Thoracic aorta (tissue), 2 donors: ENCODE measurements around the gene KLHL15. TPM values are rescaled to one million over a fixed set of nuclear protein-coding genes. Genes with fewer than 3 reads are reported as not detected.
"Not testable (repeated sequence)": the region's sequence is repeated elsewhere in the genome, so short reads cannot be mapped to it uniquely, and the experiment has no call there.

Source experiments
- ATAC-seq: fragments of 150-250 bp; one replicate; pipeline ENCODE4 v1.8.0; 2017; ENCODE audit warnings: low read depth; ENCODE audit not compliant: insufficient number of reproducible peaks, low FRiP score
- DNase-seq: peaks from one replicate; pipeline ENCODE4 v3.0.0-alpha.2; 2020; ENCODE audit warnings: low spot score
- H3K27ac ChIP-seq, 2 donors: fragments of 200-600 bp; sonication (generic); 1 replicate in 1 of 2; 2 replicates in 1 of 2; pipeline ENCODE4 v1.5.1; 2016; ENCODE audit warnings: mild to moderate bottlenecking in 2 of 2, moderate library complexity in 2 of 2
- H3K27me3 ChIP-seq: fragments of 200-600 bp; sonication (generic); replicated peaks from 2 replicates; pipeline ENCODE4 v1.6.0; 2016; ENCODE audit warnings: mild to moderate bottlenecking; ENCODE audit not compliant: insufficient read depth
- H3K36me3 ChIP-seq: fragments of 200-600 bp; sonication (generic); one replicate; pipeline ENCODE4 v1.5.1; 2016
- H3K4me1 ChIP-seq, 2 donors: fragments of 200-600 bp; sonication (generic); 1 replicate in 1 of 2; 2 replicates in 1 of 2; pipeline versions ENCODE4 v1.5.1 to v1.6.0; 2016; ENCODE audit warnings: low read depth in 2 of 2, mild to moderate bottlenecking in 1 of 2; ENCODE audit not compliant: control insufficient read depth in 1 of 2
- H3K4me3 ChIP-seq: fragments of 200-600 bp; sonication (generic); 2 replicates; pipeline ENCODE4 v1.5.1; 2016; ENCODE audit warnings: mild to moderate bottlenecking
- H3K9me3 ChIP-seq: fragments of 200-600 bp; sonication (generic); 2 replicates; pipeline ENCODE4 v1.5.1; 2016
- total RNA-seq, 2 donors: library from RNA; depleted of rRNA; stranded (reverse); fragments of >200 nt; gene quantifications; one replicate each; pipeline versions ENCODE4 v1.1.0 to v1.2.3, GENCODE V29; 2016
- TF ChIP-seq, protein P1 (sequence below): fragments of 200-600 bp; sonication (generic); IDR thresholded peaks from one replicate; pipeline ENCODE4 v1.5.1; 2019; ENCODE audit warnings: antibody characterized with exemption

KLHL15 gene, protein sequence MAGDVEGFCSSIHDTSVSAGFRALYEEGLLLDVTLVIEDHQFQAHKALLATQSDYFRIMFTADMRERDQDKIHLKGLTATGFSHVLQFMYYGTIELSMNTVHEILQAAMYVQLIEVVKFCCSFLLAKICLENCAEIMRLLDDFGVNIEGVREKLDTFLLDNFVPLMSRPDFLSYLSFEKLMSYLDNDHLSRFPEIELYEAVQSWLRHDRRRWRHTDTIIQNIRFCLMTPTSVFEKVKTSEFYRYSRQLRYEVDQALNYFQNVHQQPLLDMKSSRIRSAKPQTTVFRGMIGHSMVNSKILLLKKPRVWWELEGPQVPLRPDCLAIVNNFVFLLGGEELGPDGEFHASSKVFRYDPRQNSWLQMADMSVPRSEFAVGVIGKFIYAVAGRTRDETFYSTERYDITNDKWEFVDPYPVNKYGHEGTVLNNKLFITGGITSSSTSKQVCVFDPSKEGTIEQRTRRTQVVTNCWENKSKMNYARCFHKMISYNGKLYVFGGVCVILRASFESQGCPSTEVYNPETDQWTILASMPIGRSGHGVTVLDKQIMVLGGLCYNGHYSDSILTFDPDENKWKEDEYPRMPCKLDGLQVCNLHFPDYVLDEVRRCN
- total RNA-seq = 10 to 100 TPM in 1 of 2 donors, 1 to 10 TPM in 1; 4.7 to 13.1 TPM

GRCh38 chrX:24027086-24027485 is at the start of gene KLHL15:
KLHL15 (minus strand) TSS chrX:24027186; CDS start chrX:24006693, 20,493 bp downstream.
- no peak for ATAC-seq
- H3K27ac ChIP-seq = peak within 1 kb of the TSS; percentile 89 to 93

GRCh38 chrX:24069877-24070276 is 42.9 kb upstream of the KLHL15 start:
- ATAC-seq (no peak), DNase-seq (no peak)
- Histone ChIP-seq H3K27me3 (no peaks in the 10 kb centered on the region), H3K4me3 (no peak overlapping the region), H3K4me1 (no peaks in the 10 kb centered on the region), H3K36me3 (peaks cover 8% of the 10 kb centered on the region), H3K27ac (no peak overlapping the region), H3K9me3 (no peaks in the 10 kb centered on the region)
- TF ChIP-seq, protein P1, sequence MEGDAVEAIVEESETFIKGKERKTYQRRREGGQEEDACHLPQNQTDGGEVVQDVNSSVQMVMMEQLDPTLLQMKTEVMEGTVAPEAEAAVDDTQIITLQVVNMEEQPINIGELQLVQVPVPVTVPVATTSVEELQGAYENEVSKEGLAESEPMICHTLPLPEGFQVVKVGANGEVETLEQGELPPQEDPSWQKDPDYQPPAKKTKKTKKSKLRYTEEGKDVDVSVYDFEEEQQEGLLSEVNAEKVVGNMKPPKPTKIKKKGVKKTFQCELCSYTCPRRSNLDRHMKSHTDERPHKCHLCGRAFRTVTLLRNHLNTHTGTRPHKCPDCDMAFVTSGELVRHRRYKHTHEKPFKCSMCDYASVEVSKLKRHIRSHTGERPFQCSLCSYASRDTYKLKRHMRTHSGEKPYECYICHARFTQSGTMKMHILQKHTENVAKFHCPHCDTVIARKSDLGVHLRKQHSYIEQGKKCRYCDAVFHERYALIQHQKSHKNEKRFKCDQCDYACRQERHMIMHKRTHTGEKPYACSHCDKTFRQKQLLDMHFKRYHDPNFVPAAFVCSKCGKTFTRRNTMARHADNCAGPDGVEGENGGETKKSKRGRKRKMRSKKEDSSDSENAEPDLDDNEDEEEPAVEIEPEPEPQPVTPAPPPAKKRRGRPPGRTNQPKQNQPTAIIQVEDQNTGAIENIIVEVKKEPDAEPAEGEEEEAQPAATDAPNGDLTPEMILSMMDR = no peak

More at GRCh38 chrX:24027086-24027485, at the start of gene KLHL15:
- Histone ChIP-seq H3K9me3 (no peaks in the 10 kb centered on the region), H3K27me3 (no peaks in the 10 kb centered on the region), H3K36me3 (no peaks in the 10 kb centered on the region), H3K4me3 (peak within 1 kb of the TSS; percentile 89), H3K4me1 (no peaks in the 10 kb centered on the region)
- TF ChIP-seq, protein P1 = no peak
- no peak for DNase-seq

DNA sequence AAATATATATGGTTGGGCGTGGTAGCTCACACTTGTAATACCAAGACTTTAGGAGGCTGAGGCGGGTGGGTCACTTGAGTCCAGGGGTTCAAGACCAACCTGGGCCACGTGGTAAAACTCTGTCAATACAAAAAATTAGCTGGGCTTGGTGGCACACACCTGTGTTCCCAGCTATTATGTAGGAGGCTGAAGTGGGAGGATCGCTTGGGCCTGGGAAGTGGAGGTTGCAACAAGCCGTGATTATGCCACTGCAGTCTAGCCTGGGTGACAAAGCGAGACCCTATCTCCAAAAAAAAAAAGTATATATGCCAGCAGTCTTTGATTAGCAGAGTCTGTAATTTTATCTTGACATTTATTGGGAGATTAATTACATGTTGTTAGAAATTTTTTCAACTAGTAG is 36.5 kb upstream of the KLHL15 start:
- no peak overlapping the region for H3K4me3 ChIP-seq
- TF ChIP-seq, protein P1 = no peak
- no peak overlapping the region for H3K27ac ChIP-seq
- DNase-seq (no peak), ATAC-seq (no peak)
- peaks cover 19% of the 10 kb centered on the region for H3K36me3 ChIP-seq
- H3K27me3 ChIP-seq = no peaks in the 10 kb centered on the region
- H3K9me3 ChIP-seq = no peaks in the 10 kb centered on the region
- no peaks in the 10 kb centered on the region for H3K4me1 ChIP-seq

GRCh38 chrX:24055043-24055356 is 28.0 kb upstream of the KLHL15 start:
- H3K27me3 ChIP-seq = no peaks in the 10 kb centered on the region
- no peak for DNase-seq
- TF ChIP-seq, protein P1 = no peak
- no peaks in the 10 kb centered on the region for H3K9me3 ChIP-seq
- H3K4me3 ChIP-seq = peak overlapping the region; percentile 77
- no peaks in the 10 kb centered on the region for H3K4me1 ChIP-seq
- no peak for ATAC-seq
- H3K27ac ChIP-seq = peak overlapping the region; percentile 78 to 92
- H3K36me3 ChIP-seq = peaks cover 4% of the 10 kb centered on the region

- H3K27ac ChIP-seq = peak within 1 kb of the TSS; percentile 78 to 92
- H3K36me3 ChIP-seq = no peaks in the 10 kb centered on the region
- H3K4me3 ChIP-seq = peak within 1 kb of the TSS; percentile 77
- H3K9me3 ChIP-seq = no peaks in the 10 kb centered on the region
- DNase-seq (peak; percentile 47), ATAC-seq (peak; percentile 99)
- H3K27me3 ChIP-seq = no peaks in the 10 kb centered on the region
- TF ChIP-seq, protein P1 = peak; percentile 26
- no peaks in the 10 kb centered on the region for H3K4me1 ChIP-seq
Measured at GRCh38 chrX:24054182-24055042, 27.4 kb upstream of the KLHL15 start, which contains the start of gene EIF2S3. EIF2S3 (plus strand) TSS chrX:24054956; CDS start chrX:24054969, 13 bp downstream.

- H3K27me3 ChIP-seq, DNase-seq, H3K4me1 ChIP-seq, ATAC-seq, H3K36me3 ChIP-seq, H3K4me3 ChIP-seq, H3K27ac ChIP-seq, H3K9me3 ChIP-seq: not testable (repeated sequence)
Measured at GRCh38 chrX:24050522-24051318, 23.7 kb upstream of the KLHL15 start.

- not testable (repeated sequence) for DNase-seq, H3K27me3 ChIP-seq, H3K9me3 ChIP-seq
Measured at GRCh38 chrX:24049643-24050042, 22.7 kb upstream of the KLHL15 start.

More at GRCh38 chrX:24049643-24050042, 22.7 kb upstream of the KLHL15 start:
- not testable (repeated sequence) for H3K27ac ChIP-seq, H3K36me3 ChIP-seq, ATAC-seq, H3K4me1 ChIP-seq, H3K4me3 ChIP-seq
